H9 (cell line): ENCODE results near the gene CREB5. TPM values are rescaled to one million over a fixed set of nuclear protein-coding genes. Genes with fewer than 3 reads are reported as not detected.

Experiments
- DNase-seq: peaks from one replicate; pipeline ENCODE4 v3.0.0-alpha.2; 2017
- H2AFZ ChIP-seq: one replicate; pipeline ENCODE4 v1.6.1; 2013; ENCODE audit warnings: mild to moderate bottlenecking, low read length, control low read depth, moderate library complexity
- H2AK5ac ChIP-seq: 2 replicates; pipeline ENCODE4 v1.6.1; 2013; ENCODE audit warnings: low read length, control low read depth, mixed read lengths; ENCODE audit not compliant: insufficient read length
- H2BK120ac ChIP-seq: one replicate; pipeline ENCODE4 v1.6.1; 2013; ENCODE audit warnings: low read depth, mild to moderate bottlenecking, low read length, control low read depth, inconsistent platforms; ENCODE audit not compliant: poor library complexity, severe bottlenecking
- H2BK12ac ChIP-seq: 2 replicates; pipeline ENCODE4 v1.6.1; 2013; ENCODE audit warnings: low read length, control low read depth, mixed read lengths, low read depth; ENCODE audit not compliant: insufficient read length
- H2BK15ac ChIP-seq: 2 replicates; pipeline ENCODE4 v1.6.1; 2013; ENCODE audit warnings: low read depth, low read length, control low read depth
- H2BK20ac ChIP-seq: one replicate; pipeline ENCODE4 v1.6.1; 2013; ENCODE audit warnings: low read depth, mild to moderate bottlenecking, low read length, control low read depth, inconsistent platforms; ENCODE audit not compliant: poor library complexity, severe bottlenecking
- H2BK5ac ChIP-seq: 2 replicates; pipeline ENCODE4 v1.6.1; 2013; ENCODE audit warnings: low read length, control low read depth, mixed read lengths; ENCODE audit not compliant: insufficient read length
- H3K14ac ChIP-seq: 2 replicates; pipeline ENCODE4 v1.6.1; 2013; ENCODE audit warnings: low read length, control low read depth; ENCODE audit not compliant: insufficient read depth
- H3K18ac ChIP-seq: 2 replicates; pipeline ENCODE4 v1.6.1; 2013; ENCODE audit warnings: low read depth, mild to moderate bottlenecking, mixed read lengths, low read length, control low read depth; ENCODE audit not compliant: insufficient read length
- H3K23ac ChIP-seq: 2 replicates; pipeline ENCODE4 v1.6.1; 2013; ENCODE audit warnings: low read length, control low read depth, mixed read lengths, low read depth; ENCODE audit not compliant: insufficient read length
- H3K23me2 ChIP-seq: 2 replicates; pipeline ENCODE4 v1.6.1; 2013; ENCODE audit warnings: low read depth, mild to moderate bottlenecking, mixed read lengths, low read length, control low read depth; ENCODE audit not compliant: insufficient read length, poor library complexity, severe bottlenecking
- H3K27ac ChIP-seq: 2 replicates; pipeline ENCODE4 v1.5.1; 2013; ENCODE audit warnings: low read length, control low read depth, mixed read lengths, low read depth; ENCODE audit not compliant: insufficient read length
- H3K27me3 ChIP-seq: 2 replicates; pipeline ENCODE4 v1.6.1; 2013; ENCODE audit warnings: low read length, control low read depth, inconsistent platforms; ENCODE audit not compliant: insufficient read depth
- H3K4ac ChIP-seq: 2 replicates; pipeline ENCODE4 v1.6.1; 2013; ENCODE audit warnings: low read depth, mild to moderate bottlenecking, control low read depth, inconsistent platforms, low read length, moderate library complexity
- H3K4me1 ChIP-seq: 2 replicates; pipeline ENCODE4 v1.6.1; 2013; ENCODE audit warnings: low read length, control low read depth, inconsistent platforms; ENCODE audit not compliant: insufficient read depth
- H3K4me2 ChIP-seq: 2 replicates; pipeline ENCODE4 v1.6.1; 2013; ENCODE audit warnings: low read length, control low read depth, mixed read lengths; ENCODE audit not compliant: insufficient read length, insufficient read depth
- H3K56ac ChIP-seq: 2 replicates; pipeline ENCODE4 v1.6.1; 2013; ENCODE audit warnings: low read depth, mild to moderate bottlenecking, mixed read lengths, low read length, control low read depth; ENCODE audit not compliant: insufficient read length
- H3K79me1 ChIP-seq: 2 replicates; pipeline ENCODE4 v1.6.1; 2013; ENCODE audit warnings: low read depth, mild to moderate bottlenecking, moderate library complexity, low read length, control low read depth, inconsistent platforms; ENCODE audit not compliant: insufficient read depth, poor library complexity, severe bottlenecking
- H3K79me2 ChIP-seq: 2 replicates; pipeline ENCODE4 v1.6.1; 2013; ENCODE audit warnings: low read length, control low read depth, inconsistent platforms; ENCODE audit not compliant: insufficient read depth
- H3K9ac ChIP-seq: 2 replicates; pipeline ENCODE4 v1.6.1; 2013; ENCODE audit warnings: low read length, control low read depth, mixed read lengths; ENCODE audit not compliant: insufficient read length; ENCODE audit errors: extremely low read depth
- H3K9me3 ChIP-seq: one replicate; pipeline ENCODE4 v1.6.1; 2013; ENCODE audit warnings: low read depth, low read length, inconsistent platforms; ENCODE audit not compliant: control insufficient read depth
- H3T11ph ChIP-seq: one replicate; pipeline ENCODE4 v1.6.1; 2013; ENCODE audit warnings: mild to moderate bottlenecking, low read length, control low read depth, inconsistent platforms
- H4K20me1 ChIP-seq: one replicate; pipeline ENCODE4 v1.6.1; 2013; ENCODE audit not compliant: control insufficient read depth, insufficient read length, insufficient read depth
- H4K5ac ChIP-seq: 2 replicates; pipeline ENCODE4 v1.6.1; 2013; ENCODE audit warnings: low read depth, mild to moderate bottlenecking, mixed read lengths, low read length, control low read depth; ENCODE audit not compliant: insufficient read length
- H4K8ac ChIP-seq: replicated peaks from 2 replicates; pipeline ENCODE4 v1.6.1; 2013; ENCODE audit warnings: low read length, control low read depth, mixed read lengths, low read depth; ENCODE audit not compliant: insufficient read length
- H4K91ac ChIP-seq: 2 replicates; pipeline ENCODE4 v1.6.1; 2013; ENCODE audit warnings: low read depth, mild to moderate bottlenecking, moderate library complexity, mixed read lengths, low read length, control low read depth; ENCODE audit not compliant: insufficient read length
- H3K27ac Mint-ChIP-seq, 3 experiments: 2 replicates in 2 of 3; 3 replicates in 1 of 3; pipeline ENCODE4 v1.8.0; 2020 to 2021; ENCODE audit warnings: mixed read lengths in 3 of 3, mild to moderate bottlenecking in 1 of 3, moderate library complexity in 1 of 3
- H3K27me3 Mint-ChIP-seq: 2 replicates; pipeline ENCODE4 v1.8.0; 2021; ENCODE audit warnings: low read depth, mild to moderate bottlenecking, moderate library complexity, mixed read lengths
- H3K36me3 Mint-ChIP-seq, 3 experiments: 2 replicates in 2 of 3; 3 replicates in 1 of 3; pipeline ENCODE4 v1.8.0; 2020 to 2021; ENCODE audit warnings: low read depth in 3 of 3, mixed read lengths in 3 of 3; ENCODE audit not compliant: insufficient read depth in 1 of 3
- H3K4me1 Mint-ChIP-seq, 2 experiments: 2 replicates each; pipeline ENCODE4 v1.8.0; 2020; ENCODE audit warnings: mixed read lengths in 2 of 2
- H3K4me3 Mint-ChIP-seq, 2 experiments: 2 replicates in 1 of 2; 3 replicates in 1 of 2; pipeline ENCODE4 v1.8.0; 2020 to 2021; ENCODE audit warnings: mild to moderate bottlenecking in 2 of 2, mixed read lengths in 2 of 2, moderate library complexity in 1 of 2
- H3K9me3 Mint-ChIP-seq, 2 experiments: 2 replicates in 1 of 2; 3 replicates in 1 of 2; pipeline ENCODE4 v1.8.0; 2020; ENCODE audit warnings: mild to moderate bottlenecking in 2 of 2, mixed read lengths in 2 of 2, moderate library complexity in 1 of 2
- CTCF ChIP-seq: fragments of 200-600 bp; sonication (generic); conservative IDR thresholded peaks from 3 replicates; pipeline ENCODE4 v1.8.0; 2021; ENCODE audit warnings: antibody characterized with exemption, mild to moderate bottlenecking
- WGBS: extraction: QIAGEN DNeasy Blood & Tissue Kit; methylation state at CpG from one replicate; pipeline ENCODE4 v1.1.7; 2013; ENCODE audit warnings: missing lambda C conversion rate, low lambda C conversion rate, mixed read lengths; ENCODE audit not compliant: insufficient read length; ENCODE audit errors: extremely low coverage; 5-methylcytosine and 5-hydroxymethylcytosine counted together
- total RNA-seq: library from RNA; stranded (reverse); gene quantifications from 2 replicates; pipeline ENCODE4 v1.2.1, GENCODE V29; 2021

CREB5 gene
- total RNA-seq, 1 experiment from 2014 or later = 4.0 TPM

- Mint-ChIP-seq H3K27me3 (no peaks in the 10 kb centered on the region), H3K27ac (no peak overlapping the region), H3K4me1 (peaks cover 0 to 4% of the 10 kb centered on the region in 2 experiments; a peak in 2 of 4 replicates), H3K36me3 (no peaks in the 10 kb centered on the region), H3K9me3 (no peaks in the 10 kb centered on the region), H3K4me3 (no peak overlapping the region)
- Histone ChIP-seq H3T11ph (no peak overlapping the region), H2AFZ (no peak overlapping the region), H4K5ac (no peak overlapping the region), H3K27ac (no peak overlapping the region), H3K4me2 (no peak overlapping the region), H3K9me3 (no peaks in the 10 kb centered on the region), H3K14ac (no peak overlapping the region), H4K8ac (no peak overlapping the region), H3K18ac (no peak overlapping the region), H3K9ac (no peak overlapping the region), H2BK20ac (no peak overlapping the region), H4K20me1 (no peaks in the 10 kb centered on the region), H2BK12ac (no peak overlapping the region), H3K23ac (no peak overlapping the region), H3K56ac (no peak overlapping the region), H2BK120ac (no peak overlapping the region), H3K4ac (no peak overlapping the region), H3K23me2 (no peaks in the 10 kb centered on the region), H3K4me1 (no peaks in the 10 kb centered on the region), H2BK5ac (no peak overlapping the region), H2AK5ac (no peak overlapping the region), H3K27me3 (no peaks in the 10 kb centered on the region), H2BK15ac (no peak overlapping the region), H3K79me2 (no peaks in the 10 kb centered on the region; the same call in 1 of the 2 replicates), H4K91ac (no peak overlapping the region), H3K79me1 (no peaks in the 10 kb centered on the region)
- no peak for TF ChIP-seq CTCF
- DNase-seq = no peak
- no CpG with 5 or more reads among the region's 7 CpGs for WGBS
Measured at GRCh38 chr7:28605427-28606085, 193.2 kb downstream of the CREB5 start.
